ENCODE results near the gene JUN. TPM values are rescaled to one million over a fixed set of nuclear protein-coding genes. Genes with fewer than 3 reads are reported as not detected.

Gene JUN
- total and polyA plus RNA-seq, 9 donors, result 50.7 to 740 (median 155) TPM

GRCh38 chr1:58815686-58816071 is 31.8 kb upstream of the JUN start:
- WGBS, 3 donors, result 1 to 5% (median 3%) methylated on average over 13 of the region's 13 CpGs
- intact Hi-C loops (cut with DNase I), result loop anchor here in 2 of 4 donors (10.0 kb wide), 2 partner anchors 69 to 199 kb away; no protein-coding TSS in a partner anchor
- TF ChIP-seq CTCF (IDR thresholded peaks at IDR 0.05) (no peak), POLR2A (IDR thresholded peaks at IDR 0.05) (no peak), EP300 (IDR thresholded peaks at IDR 0.05) (no peak)
- H3K9me3 ChIP-seq, result no peaks in the 10 kb centered on the region
- H3K27me3 ChIP-seq, result no peaks in the 10 kb centered on the region
- peaks cover 8% of the 10 kb centered on the region for H3K4me1 ChIP-seq (ENCODE audit: insufficient read depth)
- H3K4me3 ChIP-seq, result peak overlapping the region; percentile 68
- H3K36me3 ChIP-seq, result no peaks in the 10 kb centered on the region
- DNase-seq, result no peak
- H3K27ac ChIP-seq, result peak overlapping the region; percentile 71 to 79

- Histone ChIP-seq H3K4me1 (ENCODE audit: insufficient read depth) (peaks cover 8% of the 10 kb centered on the region), H3K36me3 (no peaks in the 10 kb centered on the region), H3K4me3 (peak overlapping the region; percentile 68), H3K27ac (peak overlapping the region; percentile 71 to 79), H3K27me3 (no peaks in the 10 kb centered on the region), H3K9me3 (no peaks in the 10 kb centered on the region)
- intact Hi-C loops (cut with DNase I), result loop anchor here in 2 of 4 donors (10.0 kb wide), 2 partner anchors 70 to 200 kb away; no protein-coding TSS in a partner anchor
- WGBS, 3 donors, result 6 to 8% (median 8%) methylated on average over 34 to 36 of the region's 36 CpGs
- TF ChIP-seq EP300 (IDR thresholded peaks at IDR 0.05) (no peak), CTCF (IDR thresholded peaks at IDR 0.05) (no peak), POLR2A (IDR thresholded peaks at IDR 0.05) (no peak)
- DNase-seq, result peak; percentile 74 to 89 (median 77)
Observed at GRCh38 chr1:58815069-58815685, 31.3 kb upstream of the JUN start.

GRCh38 chr1:58814251-58815068 is 30.6 kb upstream of the JUN start:
- H3K9me3 ChIP-seq, result no peaks in the 10 kb centered on the region
- H3K27ac ChIP-seq, result peak overlapping the region; percentile 71 to 79
- intact Hi-C loops (cut with DNase I), result loop anchor here in 2 of 4 donors (10.0 kb wide), 2 partner anchors 70 to 200 kb away; no protein-coding TSS in a partner anchor
- WGBS, 3 donors, result 82 to 88% (median 86%) methylated on average over 45 of the region's 45 CpGs
- peaks cover 6% of the 10 kb centered on the region for H3K4me1 ChIP-seq (ENCODE audit: insufficient read depth)
- no peaks in the 10 kb centered on the region for H3K27me3 ChIP-seq
- TF ChIP-seq POLR2A (IDR thresholded peaks at IDR 0.05) (no peak), CTCF (IDR thresholded peaks at IDR 0.05) (no peak), EP300 (IDR thresholded peaks at IDR 0.05) (no peak)
- peak; percentile 46 to 66 (median 60) for DNase-seq
- no peak overlapping the region for H3K4me3 ChIP-seq
- H3K36me3 ChIP-seq, result no peaks in the 10 kb centered on the region

- TF ChIP-seq EP300 (IDR thresholded peaks at IDR 0.05) (no peak), CTCF (IDR thresholded peaks at IDR 0.05) (no peak), POLR2A (IDR thresholded peaks at IDR 0.05) (no peak)
- H3K4me3 ChIP-seq, result no peak overlapping the region
- peaks cover 9% of the 10 kb centered on the region for H3K4me1 ChIP-seq (ENCODE audit: insufficient read depth)
- DNase-seq, result no peak
- no peak overlapping the region for H3K27ac ChIP-seq
- WGBS, 3 donors, result 70 to 81% (median 76%) methylated on average over 7 of the region's 7 CpGs
- no peaks in the 10 kb centered on the region for H3K9me3 ChIP-seq
- no peaks in the 10 kb centered on the region for H3K36me3 ChIP-seq
- no peaks in the 10 kb centered on the region for H3K27me3 ChIP-seq
- intact Hi-C loops (cut with DNase I), result loop anchor here in 2 of 4 donors (10.0 kb wide), 2 partner anchors 71 to 201 kb away; no protein-coding TSS in a partner anchor
Observed at GRCh38 chr1:58813801-58814200, 30.0 kb upstream of the JUN start.
